D721Med (cell line): ENCODE results near the gene ERC1.
A peak's percentile ranks its signal among the peaks of the same experiment; 100 is the strongest.

Experiments
- DNase-seq: peaks from one replicate; pipeline ENCODE4 v3.0.0; 2011; ENCODE audit warnings: low spot score; ENCODE audit not compliant: insufficient read length
- FAIRE-seq: peaks from 2 replicates; lab custom pipeline; 2011; peaks lifted over from hg19 to GRCh38; lab: Jason Lieb, UNC
- CTCF ChIP-seq: IDR thresholded peaks from 2 replicates; pipeline ENCODE4 v1.5.1; 2012; ENCODE audit warnings: mild to moderate bottlenecking, control low read depth; ENCODE audit not compliant: insufficient read depth; ENCODE audit errors: missing control alignments

Gene ERC1

DNA sequence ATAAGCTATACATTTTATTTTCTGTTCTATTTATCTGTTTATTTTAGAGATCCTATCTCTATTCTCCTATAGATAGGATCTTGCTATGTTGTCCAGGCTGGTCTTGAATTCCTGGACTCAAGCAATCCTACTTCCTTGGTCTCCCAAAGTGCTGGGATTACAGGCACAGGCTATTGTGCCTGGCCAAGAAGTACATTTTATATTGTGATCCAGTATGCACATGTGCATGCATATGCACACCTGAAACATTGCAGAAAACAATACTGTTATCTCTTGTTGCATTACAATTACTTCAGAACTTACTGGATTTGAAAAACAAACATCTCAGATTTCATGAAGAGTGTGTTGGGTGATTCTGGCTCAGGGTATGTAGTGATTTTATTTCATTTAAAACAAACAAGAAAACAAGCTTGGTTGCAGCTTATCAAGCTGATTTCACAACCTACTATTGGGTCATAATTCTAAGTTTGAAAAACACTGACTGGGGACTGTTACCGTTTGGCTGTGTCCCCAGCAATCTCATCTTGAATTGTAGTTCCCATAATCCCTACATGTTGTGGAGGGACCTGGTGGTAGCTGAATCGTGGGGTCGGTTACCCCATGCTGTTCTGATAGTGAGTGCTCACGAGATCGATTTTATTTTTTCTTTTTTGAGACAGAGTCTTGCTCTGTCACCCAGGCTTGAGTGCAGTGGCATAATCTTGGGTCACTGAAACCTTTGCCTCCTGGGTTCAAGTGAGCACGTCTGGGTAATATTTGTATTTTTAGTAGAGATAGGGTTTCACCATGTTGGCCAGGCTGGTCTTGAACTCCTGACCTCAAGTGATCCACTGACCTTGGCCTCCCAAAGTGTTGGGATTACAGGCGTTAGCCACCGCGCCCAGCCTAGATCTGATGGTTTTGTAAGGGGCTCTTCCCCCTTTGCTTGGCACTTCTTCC is 31.3 kb downstream of the ERC1 start:
- no peak for TF ChIP-seq CTCF
- FAIRE-seq (no peak), DNase-seq (no peak)

DNA sequence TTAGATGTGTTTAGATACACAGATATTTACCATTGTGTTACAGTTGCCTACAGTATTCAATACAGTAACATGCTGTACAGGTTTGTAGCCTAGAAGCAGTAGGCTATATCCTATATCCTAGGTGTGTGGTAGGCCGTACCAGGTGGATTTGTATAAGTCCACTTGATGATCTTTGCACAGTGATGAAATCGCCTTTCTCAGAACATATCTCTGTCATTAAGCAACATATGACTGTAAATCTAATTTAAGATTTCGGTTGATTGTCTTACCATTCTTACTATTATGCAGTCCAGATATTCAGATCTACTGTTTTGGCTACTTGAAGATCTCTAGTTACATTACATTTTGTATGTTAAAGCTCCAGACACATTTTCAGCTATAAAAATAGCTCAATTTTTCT is 39.8 kb downstream of the ERC1 start:
- DNase-seq: no peak
- no peak for TF ChIP-seq CTCF
- FAIRE-seq: no peak

DNA sequence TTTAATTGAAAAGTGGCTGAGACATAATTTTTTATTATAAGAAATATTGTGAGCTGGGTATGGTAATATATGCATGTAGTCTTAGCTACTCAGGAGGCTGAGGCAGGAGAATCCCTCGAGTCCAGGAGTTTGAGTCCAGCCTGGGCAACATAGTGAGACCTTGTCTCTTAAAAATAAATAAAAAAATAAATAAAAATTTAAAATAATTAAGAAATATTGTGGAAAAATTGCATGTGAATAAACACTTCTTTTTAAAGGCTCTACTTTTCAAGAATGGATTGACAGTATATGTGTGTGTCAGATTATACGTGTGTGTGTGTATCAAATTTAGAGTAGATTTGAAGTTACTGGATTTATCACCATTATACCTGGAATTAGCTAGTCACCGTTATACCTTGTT is 43.2 kb downstream of the ERC1 start:
- DNase-seq (no peak), FAIRE-seq (peak; percentile 72)
- TF ChIP-seq CTCF: no peak

- DNase-seq: peak; percentile 51
- FAIRE-seq: peak; percentile 97
Measured at GRCh38 chr12:1034751-1035457, 43.9 kb downstream of the ERC1 start.

DNA sequence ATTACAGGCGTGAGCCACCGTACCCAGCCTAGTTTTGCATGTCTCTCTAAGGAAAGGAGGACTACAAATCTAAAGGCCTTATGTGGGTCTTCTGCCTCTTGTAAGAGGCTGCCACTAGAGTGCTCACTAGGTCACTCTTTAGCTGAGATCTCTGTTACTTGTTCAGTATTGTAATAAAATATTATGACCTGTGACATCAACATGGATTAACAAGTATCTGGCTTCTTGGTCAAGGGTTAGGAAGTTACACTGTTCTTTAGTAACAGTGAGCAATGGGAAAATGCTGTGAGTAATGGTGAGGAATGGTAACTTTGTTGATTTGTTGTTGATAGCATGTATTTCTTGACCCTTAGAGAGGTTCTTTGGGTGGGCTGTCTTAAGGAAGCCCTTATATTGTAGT is 50.5 kb downstream of the ERC1 start:
- no peak for DNase-seq
- FAIRE-seq: no peak
- no peak for TF ChIP-seq CTCF

More at GRCh38 chr12:1034751-1035457, 43.9 kb downstream of the ERC1 start:
- TF ChIP-seq CTCF: no peak

DNA sequence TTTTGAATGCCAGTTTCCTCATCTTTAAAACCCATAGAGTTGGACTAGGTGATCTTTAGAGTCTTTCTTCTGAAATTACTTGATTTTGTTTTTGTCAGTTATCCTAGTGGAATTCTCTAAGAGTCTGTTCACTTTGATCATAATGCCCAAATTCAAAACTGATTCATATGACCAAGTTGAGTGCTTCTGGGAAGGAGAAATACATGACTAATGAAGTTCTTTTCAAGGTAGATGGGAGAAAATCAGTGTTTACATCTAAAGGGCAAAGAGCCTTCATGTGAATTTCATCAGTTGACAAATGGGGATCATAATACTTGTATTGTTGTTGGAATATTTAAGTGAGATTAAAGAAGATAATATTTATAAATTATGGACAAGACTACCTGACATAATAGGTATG is 53.2 kb downstream of the ERC1 start:
- FAIRE-seq: no peak
- no peak for TF ChIP-seq CTCF
- DNase-seq: no peak
